PC-9 (cell line): ENCODE data around the gene HOXA4.

Source experiments
- CTCF ChIP-seq: fragments of 200-600 bp; sonication (generic); conservative IDR thresholded peaks from 2 replicates; pipeline ENCODE4 v1.6.1; 2017; ENCODE audit warnings: mixed run types, antibody characterized with exemption, mild to moderate bottlenecking, moderate library complexity
- EZH2 ChIP-seq: fragments of 200-600 bp; sonication (generic); IDR thresholded peaks from 2 replicates; pipeline ENCODE4 v1.8.0; 2017; ENCODE audit warnings: antibody characterized with exemption, low read depth

GRCh38 chr7:27116031-27116961 is 14.3 kb downstream of the HOXA4 start:
- TF ChIP-seq CTCF (no peak), EZH2 (no peak)
